HCT116 (cell line): Measurements from ENCODE around the gene PATZ1. TPM values are rescaled to one million over a fixed set of nuclear protein-coding genes. Genes with fewer than 3 reads are reported as not detected.

ENCODE experiments used
- ATAC-seq: fragments of 200-7000 bp; cut with Tn5 transposase; 2 replicates; pipeline ENCODE4 v1.9.1; 2020; ENCODE audit warnings: mild to moderate bottlenecking, moderate library complexity
- BruUV-seq: library from RNA; stranded (reverse); fragments of 400-500 nt; replicated peaks from 2 replicates; lab custom pipeline; 2021; lab: Mats Ljungman, UMichigan
- CTCF ChIA-PET: fragments of 300-600 bp; sonication (Branson Sonifier 250); formaldehyde crosslinking; loops from one replicate; lab custom pipeline; 2021; ENCODE audit warnings: antibody characterized with exemption; lab: Charles Lee
- POLR2A ChIA-PET: fragments of 300-600, 350-600 bp; sonication (Branson Sonifier 250); formaldehyde crosslinking; loops from one replicate; lab custom pipeline; 2021; ENCODE audit warnings: antibody characterized with exemption; lab: Charles Lee
- RAD21 ChIA-PET, 2 experiments: fragments of 300-600 bp; sonication (Branson Sonifier 250); formaldehyde crosslinking; loops; one replicate each; lab custom pipeline; 2023; ENCODE audit warnings: low total read pairs in 2 of 2; ENCODE audit not compliant: uncharacterized antibody in 2 of 2, unreplicated experiment in 2 of 2, low non-redundant PET in 1 of 2; lab: Charles Lee
- DNase-seq: peaks from one replicate; pipeline ENCODE4 v3.0.0-alpha.2; 2010; ENCODE audit warnings: low read depth, low spot score
- H2AFZ ChIP-seq: fragments of 200-600 bp; shearing (Covaris generic), sonication (generic); 2 replicates; pipeline ENCODE4 v1.6.1; 2017; ENCODE audit warnings: low read depth, mixed run types, mixed read lengths, antibody characterized with exemption, low read length; ENCODE audit not compliant: poor library complexity, severe bottlenecking
- H3K27ac ChIP-seq: 2 replicates; pipeline ENCODE4 v1.5.1; 2012; ENCODE audit warnings: low read depth, low read length
- H3K27me3 ChIP-seq: fragments of 200-600 bp; sonication (generic); 2 replicates; pipeline ENCODE4 v1.6.1; 2016; ENCODE audit warnings: mixed run types, low read length, mixed read lengths; ENCODE audit not compliant: insufficient read depth
- H3K36me3 ChIP-seq, 2 experiments: fragments of 200-500 bp in 1 of 2; fragments of 200-600 bp in 1 of 2; sonication (Bioruptor generic) in 1 of 2; sonication (generic) in 1 of 2; 2 replicates each; pipeline versions ENCODE4 v1.5.1 to v1.6.1; 2014 to 2016; ENCODE audit warnings: low read length in 2 of 2, inconsistent platforms in 1 of 2, mixed read lengths in 1 of 2, mixed run types in 1 of 2; ENCODE audit not compliant: insufficient read depth in 2 of 2, control insufficient read depth in 1 of 2
- H3K4me1 ChIP-seq, 2 experiments: fragments of 200-600 bp in 1 of 2; sonication (generic) in 1 of 2; 2 replicates each; pipeline versions ENCODE4 v1.5.1 to v1.6.1; 2012 to 2017; ENCODE audit warnings: low read length in 2 of 2, inconsistent platforms in 1 of 2, mild to moderate bottlenecking in 1 of 2, mixed read lengths in 1 of 2, mixed run types in 1 of 2, moderate library complexity in 1 of 2; ENCODE audit not compliant: insufficient read depth in 2 of 2, control insufficient read depth in 1 of 2
- H3K4me2 ChIP-seq: fragments of 200-600 bp; sonication (generic); 2 replicates; pipeline ENCODE4 v1.6.1; 2017; ENCODE audit warnings: mixed run types, low read length, mixed read lengths
- H3K4me3 ChIP-seq, 2 experiments: fragments of 200-600 bp in 1 of 2; sonication (generic) in 1 of 2; replicated peaks in 1 of 2; 2 replicates each; pipeline ENCODE4 v1.5.1; 2011 to 2016; ENCODE audit warnings: low read length in 2 of 2, control low read depth in 1 of 2, low read depth in 1 of 2, mild to moderate bottlenecking in 1 of 2, mixed read lengths in 1 of 2, mixed run types in 1 of 2
- H3K79me2 ChIP-seq: fragments of 200-600 bp; sonication (generic); 2 replicates; pipeline ENCODE4 v1.6.1; 2017; ENCODE audit warnings: mild to moderate bottlenecking, mixed run types, low read length, moderate library complexity, mixed read lengths; ENCODE audit not compliant: insufficient read depth
- H3K9ac ChIP-seq: fragments of 200-600 bp; sonication (generic); 2 replicates; pipeline ENCODE4 v1.6.1; 2016; ENCODE audit warnings: low read length, mixed read lengths
- H3K9me2 ChIP-seq: fragments of 200-600 bp; sonication (generic), shearing (Covaris generic); 2 replicates; pipeline ENCODE4 v1.6.1; 2017; ENCODE audit warnings: mixed run types, mild to moderate bottlenecking, moderate library complexity; ENCODE audit not compliant: insufficient read depth
- H3K9me3 ChIP-seq, 2 experiments: fragments of 200-500 bp in 1 of 2; fragments of 200-600 bp in 1 of 2; sonication (Bioruptor generic) in 1 of 2; sonication (generic) in 1 of 2; 2 replicates each; pipeline ENCODE4 v1.6.1; 2014 to 2017; ENCODE audit warnings: low read length in 2 of 2, mixed read lengths in 2 of 2, inconsistent platforms in 1 of 2, low read depth in 1 of 2, mild to moderate bottlenecking in 1 of 2, mixed run types in 1 of 2, moderate library complexity in 1 of 2; ENCODE audit not compliant: control insufficient read depth in 1 of 2, insufficient read depth in 1 of 2
- H4K20me1 ChIP-seq: fragments of 200-600 bp; sonication (generic), shearing (Covaris generic); 2 replicates; pipeline ENCODE4 v1.6.1; 2017; ENCODE audit warnings: mixed run types, mild to moderate bottlenecking, moderate library complexity; ENCODE audit not compliant: insufficient read depth
- ATF3 ChIP-seq: IDR thresholded peaks from 2 replicates; pipeline ENCODE4 v1.6.1; 2012
- CBX3 ChIP-seq: IDR thresholded peaks from 2 replicates; pipeline ENCODE4 v1.6.1; 2012; ENCODE audit warnings: low read depth
- EGR1 ChIP-seq: IDR thresholded peaks from 2 replicates; pipeline ENCODE4 v1.6.1; 2012; ENCODE audit warnings: low read depth
- ELF1 ChIP-seq: IDR thresholded peaks from 2 replicates; pipeline ENCODE4 v1.6.1; 2012; ENCODE audit warnings: low read depth, borderline replicate concordance
- EZH2 ChIP-seq: fragments of 200-600 bp; sonication (generic); IDR thresholded peaks from 2 replicates; pipeline ENCODE4 v1.6.1; 2017; ENCODE audit warnings: antibody characterized with exemption, mixed run types
- FOSL1 ChIP-seq: IDR thresholded peaks from 2 replicates; pipeline ENCODE4 v1.6.1; 2012; ENCODE audit warnings: low read depth
- JUND ChIP-seq: IDR thresholded peaks from 2 replicates; pipeline ENCODE4 v1.6.1; 2012
- POLR2A ChIP-seq: IDR thresholded peaks from 2 replicates; pipeline ENCODE4 v1.7.0; 2011; ENCODE audit warnings: borderline replicate concordance; ENCODE audit not compliant: insufficient read depth, insufficient read length; ENCODE audit errors: extremely low read depth
- POLR2AphosphoS5 ChIP-seq: IDR thresholded peaks from 2 replicates; pipeline ENCODE4 v1.6.1; 2011; ENCODE audit warnings: mild to moderate bottlenecking, low read depth, low read length, moderate library complexity
- REST ChIP-seq: IDR thresholded peaks from 2 replicates; pipeline ENCODE4 v1.6.1; 2012; ENCODE audit warnings: low read depth
- SIN3A ChIP-seq: IDR thresholded peaks from 2 replicates; pipeline ENCODE4 v1.6.1; 2012; ENCODE audit warnings: low read depth
- SP1 ChIP-seq: IDR thresholded peaks from 2 replicates; pipeline ENCODE4 v1.6.1; 2012; ENCODE audit warnings: low read depth
- SRF ChIP-seq: IDR thresholded peaks from 2 replicates; pipeline ENCODE4 v1.6.1; 2012; ENCODE audit warnings: low read depth
- TCF7L2 ChIP-seq: IDR thresholded peaks from 2 replicates; pipeline ENCODE4 v1.7.0; 2011; ENCODE audit warnings: borderline replicate concordance, inconsistent platforms; ENCODE audit not compliant: insufficient read depth, insufficient read length; ENCODE audit errors: extremely low read depth
- YY1 ChIP-seq: IDR thresholded peaks from 2 replicates; pipeline ENCODE4 v1.6.1; 2011; ENCODE audit warnings: low read length, low read depth, moderate library complexity, mild to moderate bottlenecking; ENCODE audit not compliant: insufficient replicate concordance; ENCODE audit errors: extremely low read depth
- ZFX ChIP-seq: fragments of 450-650 bp; IDR thresholded peaks from 2 replicates; pipeline ENCODE4 v1.6.1; 2017
- ZNF274 ChIP-seq: fragments of 200-500 bp; sonication (Bioruptor generic); IDR thresholded peaks from 2 replicates; pipeline ENCODE4 v1.6.1; 2014; ENCODE audit warnings: mild to moderate bottlenecking, low read depth, low read length, inconsistent platforms
- intact Hi-C: fragments of 100-400 bp; cut with micrococcal nuclease; formaldehyde crosslinking; loops from 2 replicates; pipeline ENCODE4 v1.10.0; 2022
- total RNA-seq: library from RNA; stranded (reverse); gene quantifications from one replicate; pipeline ENCODE4 v1.2.1, GENCODE V29; 2021; ENCODE audit not compliant: unreplicated experiment
- TF ChIP-seq, protein P1 (sequence below): IDR thresholded peaks from 2 replicates; pipeline ENCODE4 v1.6.1; 2011; ENCODE audit warnings: mild to moderate bottlenecking, low read length, moderate library complexity; ENCODE audit not compliant: insufficient replicate concordance; ENCODE audit errors: extremely low read depth
- TF ChIP-seq, protein P2 (sequence below): IDR thresholded peaks from 2 replicates; pipeline ENCODE4 v1.6.1; 2012
- TF ChIP-seq, protein P3 (sequence below), 3 experiments: fragments of 200-600 bp in 1 of 3; sonication (generic) in 1 of 3; IDR thresholded peaks in 2 of 3; conservative IDR thresholded peaks in 1 of 3; 2 replicates each; pipeline ENCODE4 v1.5.1; 2012 to 2017; ENCODE audit warnings: low read depth in 2 of 3, low read length in 2 of 3, antibody characterized with exemption in 1 of 3, borderline replicate concordance in 1 of 3, control low read depth in 1 of 3, mild to moderate bottlenecking in 1 of 3, mixed read lengths in 1 of 3, mixed run types in 1 of 3, moderate library complexity in 1 of 3; ENCODE audit not compliant: insufficient read depth in 1 of 3

PATZ1 gene
- total RNA-seq, 1 experiment from 2014 or later = 30.6 TPM

DNA sequence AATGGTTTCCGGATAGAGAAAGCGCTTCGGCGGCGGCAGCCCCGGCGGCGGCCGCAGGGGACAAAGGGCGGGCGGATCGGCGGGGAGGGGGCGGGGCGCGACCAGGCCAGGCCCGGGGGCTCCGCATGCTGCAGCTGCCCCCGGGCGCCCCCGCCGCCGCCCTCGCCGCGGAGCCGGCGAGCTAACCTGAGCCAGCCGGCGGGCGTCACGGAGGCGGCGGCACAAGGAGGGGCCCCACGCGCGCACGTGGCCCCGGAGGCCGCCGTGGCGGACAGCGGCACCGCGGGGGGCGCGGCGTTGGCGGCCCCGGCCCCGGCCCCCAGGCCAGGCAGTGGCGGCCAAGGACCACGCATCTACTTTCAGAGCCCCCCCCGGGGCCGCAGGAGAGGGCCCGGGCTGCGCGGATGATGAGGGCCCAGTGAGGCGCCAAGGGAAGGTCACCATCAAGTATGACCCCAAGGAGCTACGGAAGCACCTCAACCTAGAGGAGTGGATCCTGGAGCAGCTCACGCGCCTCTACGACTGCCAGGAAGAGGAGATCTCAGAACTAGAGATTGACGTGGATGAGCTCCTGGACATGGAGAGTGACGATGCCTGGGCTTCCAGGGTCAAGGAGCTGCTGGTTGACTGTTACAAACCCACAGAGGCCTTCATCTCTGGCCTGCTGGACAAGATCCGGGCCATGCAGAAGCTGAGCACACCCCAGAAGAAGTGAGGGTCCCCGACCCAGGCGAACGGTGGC lies 69.5 kb downstream of the PATZ1 start:
- CTCF ChIA-PET = no interaction called here
- no TSS peak for BruUV-seq
- no peaks in the 10 kb centered on the region for H3K27me3 ChIP-seq
- TF ChIP-seq, protein P1, sequence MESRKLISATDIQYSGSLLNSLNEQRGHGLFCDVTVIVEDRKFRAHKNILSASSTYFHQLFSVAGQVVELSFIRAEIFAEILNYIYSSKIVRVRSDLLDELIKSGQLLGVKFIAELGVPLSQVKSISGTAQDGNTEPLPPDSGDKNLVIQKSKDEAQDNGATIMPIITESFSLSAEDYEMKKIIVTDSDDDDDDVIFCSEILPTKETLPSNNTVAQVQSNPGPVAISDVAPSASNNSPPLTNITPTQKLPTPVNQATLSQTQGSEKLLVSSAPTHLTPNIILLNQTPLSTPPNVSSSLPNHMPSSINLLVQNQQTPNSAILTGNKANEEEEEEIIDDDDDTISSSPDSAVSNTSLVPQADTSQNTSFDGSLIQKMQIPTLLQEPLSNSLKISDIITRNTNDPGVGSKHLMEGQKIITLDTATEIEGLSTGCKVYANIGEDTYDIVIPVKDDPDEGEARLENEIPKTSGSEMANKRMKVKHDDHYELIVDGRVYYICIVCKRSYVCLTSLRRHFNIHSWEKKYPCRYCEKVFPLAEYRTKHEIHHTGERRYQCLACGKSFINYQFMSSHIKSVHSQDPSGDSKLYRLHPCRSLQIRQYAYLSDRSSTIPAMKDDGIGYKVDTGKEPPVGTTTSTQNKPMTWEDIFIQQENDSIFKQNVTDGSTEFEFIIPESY = no peak
- no peak for TF ChIP-seq EGR1
- no peak for TF ChIP-seq JUND
- TF ChIP-seq EZH2 = no peak
- no peak for TF ChIP-seq ATF3
- no peak for TF ChIP-seq SP1
- TF ChIP-seq, protein P2, sequence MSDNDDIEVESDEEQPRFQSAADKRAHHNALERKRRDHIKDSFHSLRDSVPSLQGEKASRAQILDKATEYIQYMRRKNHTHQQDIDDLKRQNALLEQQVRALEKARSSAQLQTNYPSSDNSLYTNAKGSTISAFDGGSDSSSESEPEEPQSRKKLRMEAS = no peak
- TF ChIP-seq ELF1 = no peak
- TF ChIP-seq YY1 = no peak
- no peak for TF ChIP-seq ZNF274
- no peak for TF ChIP-seq CBX3
- no peak for TF ChIP-seq SIN3A
- TF ChIP-seq POLR2AphosphoS5 = no peak
- TF ChIP-seq ZFX = no peak
- no peak for TF ChIP-seq FOSL1
- no peak for TF ChIP-seq POLR2A
- TF ChIP-seq, protein P3, sequence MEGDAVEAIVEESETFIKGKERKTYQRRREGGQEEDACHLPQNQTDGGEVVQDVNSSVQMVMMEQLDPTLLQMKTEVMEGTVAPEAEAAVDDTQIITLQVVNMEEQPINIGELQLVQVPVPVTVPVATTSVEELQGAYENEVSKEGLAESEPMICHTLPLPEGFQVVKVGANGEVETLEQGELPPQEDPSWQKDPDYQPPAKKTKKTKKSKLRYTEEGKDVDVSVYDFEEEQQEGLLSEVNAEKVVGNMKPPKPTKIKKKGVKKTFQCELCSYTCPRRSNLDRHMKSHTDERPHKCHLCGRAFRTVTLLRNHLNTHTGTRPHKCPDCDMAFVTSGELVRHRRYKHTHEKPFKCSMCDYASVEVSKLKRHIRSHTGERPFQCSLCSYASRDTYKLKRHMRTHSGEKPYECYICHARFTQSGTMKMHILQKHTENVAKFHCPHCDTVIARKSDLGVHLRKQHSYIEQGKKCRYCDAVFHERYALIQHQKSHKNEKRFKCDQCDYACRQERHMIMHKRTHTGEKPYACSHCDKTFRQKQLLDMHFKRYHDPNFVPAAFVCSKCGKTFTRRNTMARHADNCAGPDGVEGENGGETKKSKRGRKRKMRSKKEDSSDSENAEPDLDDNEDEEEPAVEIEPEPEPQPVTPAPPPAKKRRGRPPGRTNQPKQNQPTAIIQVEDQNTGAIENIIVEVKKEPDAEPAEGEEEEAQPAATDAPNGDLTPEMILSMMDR (IDR thresholded peaks at IDR 0.05 in 2 of 3, conservative IDR thresholded peaks at IDR 0.05 in 1 of 3; ENCODE audit: borderline replicate concordance in 1 of 3, insufficient read depth in 1 of 3, low read depth in 2 of 3, low read length in 2 of 3) = no peak
- TF ChIP-seq TCF7L2 = no peak
- no peak for TF ChIP-seq SRF
- no peak for TF ChIP-seq REST
- ATAC-seq (no peak), DNase-seq (no peak)
- H3K4me2 ChIP-seq = no peak overlapping the region
- H3K4me1 ChIP-seq = peaks cover 5 to 12% of the 10 kb centered on the region in 2 experiments; a peak in 3 of 4 replicates
- POLR2A ChIA-PET = no interaction called here
- RAD21 ChIA-PET = no interaction called here
- no peaks in the 10 kb centered on the region for H3K79me2 ChIP-seq
- no peak overlapping the region for H3K4me3 ChIP-seq
- H2AFZ ChIP-seq = no peak overlapping the region
- H3K9me2 ChIP-seq = no peaks in the 10 kb centered on the region
- peaks cover 9 to 11% of the 10 kb centered on the region in 2 experiments; a peak in 3 of 4 replicates for H3K36me3 ChIP-seq
- H4K20me1 ChIP-seq = no peaks in the 10 kb centered on the region
- H3K9ac ChIP-seq = no peak overlapping the region
- no peak overlapping the region for H3K27ac ChIP-seq
- no peaks in the 10 kb centered on the region for H3K9me3 ChIP-seq
- intact Hi-C loops = no loop called here
